KOPT-K1 (cell line): Measurements from ENCODE around the gene MLX.
"Not testable (repeated sequence)": the region's sequence is repeated elsewhere in the genome, so short reads cannot be mapped to it uniquely, and the experiment has no call there.

Experiments
- H3K27ac ChIP-seq: fragments of 200-600 bp; sonication (generic); 2 replicates; pipeline ENCODE4 v1.5.1; 2016; ENCODE audit warnings: antibody characterized with exemption, mild to moderate bottlenecking, low read depth, low read length; ENCODE audit not compliant: poor library complexity, severe bottlenecking
- H3K36me3 ChIP-seq: fragments of 200-600 bp; sonication (generic); 2 replicates; pipeline ENCODE4 v1.5.1; 2017; ENCODE audit warnings: antibody characterized with exemption, mild to moderate bottlenecking, low read length, moderate library complexity; ENCODE audit not compliant: insufficient read depth
- H3K9me3 ChIP-seq: fragments of 200-600 bp; sonication (generic); 2 replicates; pipeline ENCODE4 v1.5.1; 2017; ENCODE audit warnings: antibody characterized with exemption, low read length, mild to moderate bottlenecking; ENCODE audit not compliant: insufficient read depth, poor library complexity, severe bottlenecking

The MLX gene

GRCh38 chr17:42529061-42529460 lies 37.8 kb upstream of the MLX start:
- peak overlapping the region; percentile 79 for H3K27ac ChIP-seq
- no peaks in the 10 kb centered on the region for H3K9me3 ChIP-seq
- no peaks in the 10 kb centered on the region for H3K36me3 ChIP-seq

GRCh38 chr17:42530952-42531454 lies 35.9 kb upstream of the MLX start:
- Histone ChIP-seq H3K27ac (peak overlapping the region; percentile 79), H3K36me3 (no peaks in the 10 kb centered on the region), H3K9me3 (no peaks in the 10 kb centered on the region)

GRCh38 chr17:42531455-42532354 lies 35.2 kb upstream of the MLX start:
- Histone ChIP-seq H3K27ac (peak overlapping the region; percentile 79), H3K36me3 (no peaks in the 10 kb centered on the region), H3K9me3 (no peaks in the 10 kb centered on the region)

- H3K36me3 ChIP-seq: no peaks in the 10 kb centered on the region
- H3K27ac ChIP-seq: peak overlapping the region; percentile 57
- no peaks in the 10 kb centered on the region for H3K9me3 ChIP-seq
Measured at GRCh38 chr17:42535155-42536047, 31.5 kb upstream of the MLX start.

GRCh38 chr17:42536048-42536371 lies 30.9 kb upstream of the MLX start, which contains the start of gene NAGLU:
TSS of gene NAGLU (plus strand) at chr17:42536241. CDS start at chr17:42536273, 32 bp downstream.
- no peaks in the 10 kb centered on the region for H3K36me3 ChIP-seq
- peak within 1 kb of the TSS; percentile 57 for H3K27ac ChIP-seq
- no peaks in the 10 kb centered on the region for H3K9me3 ChIP-seq

GRCh38 chr17:42536372-42537155 lies 30.3 kb upstream of the MLX start:
- Histone ChIP-seq H3K36me3 (no peaks in the 10 kb centered on the region), H3K9me3 (no peaks in the 10 kb centered on the region), H3K27ac (peak overlapping the region; percentile 57)

GRCh38 chr17:42537156-42537805 lies 29.6 kb upstream of the MLX start:
- 0 out of 2 replicates have a peak, but pooled peaks cover under 1% of the 10 kb centered on the region for H3K36me3 ChIP-seq
- peak overlapping the region; percentile 57 for H3K27ac ChIP-seq
- no peaks in the 10 kb centered on the region for H3K9me3 ChIP-seq

GRCh38 chr17:42537826-42538451 lies 29.0 kb upstream of the MLX start:
- no peak overlapping the region for H3K27ac ChIP-seq
- peaks cover 7% of the 10 kb centered on the region; the same call in 1 of the 2 replicates for H3K36me3 ChIP-seq
- H3K9me3 ChIP-seq: no peaks in the 10 kb centered on the region

GRCh38 chr17:42538482-42538881 lies 28.4 kb upstream of the MLX start:
- Histone ChIP-seq H3K9me3 (no peaks in the 10 kb centered on the region), H3K27ac (no peak overlapping the region), H3K36me3 (peaks cover 8% of the 10 kb centered on the region; the same call in 1 of the 2 replicates)

- not testable (repeated sequence) for H3K36me3 ChIP-seq, H3K9me3 ChIP-seq
- H3K27ac ChIP-seq: peak overlapping the region; percentile 12
Measured at GRCh38 chr17:42540558-42540957, 26.3 kb upstream of the MLX start.

- peaks cover 8% of the 10 kb centered on the region; the same call in 1 of the 2 replicates for H3K36me3 ChIP-seq
- H3K27ac ChIP-seq: peak overlapping the region; percentile 12
- H3K9me3 ChIP-seq: no peaks in the 10 kb centered on the region
Measured at GRCh38 chr17:42541041-42541833, 25.7 kb upstream of the MLX start.

GRCh38 chr17:42543190-42544079 lies 23.5 kb upstream of the MLX start:
- Histone ChIP-seq H3K9me3 (no peaks in the 10 kb centered on the region), H3K36me3 (peaks cover 8% of the 10 kb centered on the region; the same call in 1 of the 2 replicates), H3K27ac (no peak overlapping the region)
